ENCODE results near the gene ZNF732.
"Not testable (repeated sequence)": the region's sequence is repeated elsewhere in the genome, so short reads cannot be mapped to it uniquely, and the experiment has no call there.

Gene ZNF732

GRCh38 chr4:242121-242848, 63.0 kb downstream of the ZNF732 start:
- no peak overlapping the region for H3K14ac ChIP-seq (ENCODE audit: low read length)
- no peak overlapping the region for H2BK5ac ChIP-seq (ENCODE audit: low read depth, low read length, poor library complexity)
- H3K4me1 ChIP-seq (ENCODE audit: control insufficient read depth in 1 of 2, insufficient read depth in 2 of 2, low read length in 2 of 2): peaks cover 0 to 2% of the 10 kb centered on the region in 2 experiments
- no peak overlapping the region for H3K4ac ChIP-seq (ENCODE audit: low read depth, low read length)
- no peaks in the 10 kb centered on the region for H3K79me1 ChIP-seq (ENCODE audit: low read length)
- no peak overlapping the region for H3K4me3 ChIP-seq (ENCODE audit: low read depth, low read length)
- no peak overlapping the region for H2BK12ac ChIP-seq (ENCODE audit: low read length)
- H2AK5ac ChIP-seq (ENCODE audit: low read length): no peak overlapping the region
- H4K8ac ChIP-seq (ENCODE audit: low read depth, low read length): no peak overlapping the region
- peaks cover 6% of the 10 kb centered on the region for H3K9me3 ChIP-seq (ENCODE audit: insufficient read depth, low read depth, low read length)
- H3K18ac ChIP-seq (ENCODE audit: low read length): no peak overlapping the region
- H2AFZ ChIP-seq (ENCODE audit: insufficient read depth, low read length, poor library complexity): no peak overlapping the region
- H3K27me3 ChIP-seq (ENCODE audit: insufficient read depth, low read length): no peaks in the 10 kb centered on the region
- DNase-seq: peak; percentile 76 to 88
- no peak overlapping the region for H4K91ac ChIP-seq (ENCODE audit: low read depth, low read length)
- no CpG with 5 or more reads among the region's 15 CpGs for WGBS (ENCODE audit: extremely low coverage, insufficient coverage, insufficient read length)
- peaks cover 0 to 2% of the 10 kb centered on the region in 2 experiments for H3K36me3 ChIP-seq (ENCODE audit: control insufficient read depth in 1 of 2, insufficient read depth in 2 of 2, low read length in 2 of 2)
- no peak overlapping the region for H3K23ac ChIP-seq (ENCODE audit: low read length)
- no peak overlapping the region for H4K12ac ChIP-seq (ENCODE audit: low read depth, low read length)
- peak overlapping the region; percentile 64 for H3K4me2 ChIP-seq (ENCODE audit: low read length)
- no peak overlapping the region for H2BK120ac ChIP-seq (ENCODE audit: insufficient read depth, low read length, poor library complexity)
- H3K9ac ChIP-seq (ENCODE audit: low read length): no peak overlapping the region
- H3K79me2 ChIP-seq (ENCODE audit: control insufficient read depth, insufficient read depth, low read length, poor library complexity): no peaks in the 10 kb centered on the region
- H3K27ac ChIP-seq (ENCODE audit: low read depth, low read length): no peak overlapping the region

GRCh38 chr4:241411-241810, 63.9 kb downstream of the ZNF732 start:
- H2AK5ac ChIP-seq (ENCODE audit: low read length); H2AFZ ChIP-seq (ENCODE audit: insufficient read depth, low read length, poor library complexity); H3K4me1 ChIP-seq (ENCODE audit: control insufficient read depth in 1 of 2, insufficient read depth in 2 of 2, low read length in 2 of 2); H3K9ac ChIP-seq (ENCODE audit: low read length); H4K12ac ChIP-seq (ENCODE audit: low read depth, low read length); H3K9me3 ChIP-seq (ENCODE audit: insufficient read depth, low read depth, low read length); DNase-seq; H4K8ac ChIP-seq (ENCODE audit: low read depth, low read length); H3K14ac ChIP-seq (ENCODE audit: low read length); H4K91ac ChIP-seq (ENCODE audit: low read depth, low read length); H3K18ac ChIP-seq (ENCODE audit: low read length); H2BK5ac ChIP-seq (ENCODE audit: low read depth, low read length, poor library complexity); H3K4ac ChIP-seq (ENCODE audit: low read depth, low read length); H3K27me3 ChIP-seq (ENCODE audit: insufficient read depth, low read length); H3K4me3 ChIP-seq (ENCODE audit: low read depth, low read length); H3K79me2 ChIP-seq (ENCODE audit: control insufficient read depth, insufficient read depth, low read length, poor library complexity); H3K27ac ChIP-seq (ENCODE audit: low read depth, low read length); H3K23ac ChIP-seq (ENCODE audit: low read length); H3K4me2 ChIP-seq (ENCODE audit: low read length); H2BK120ac ChIP-seq (ENCODE audit: insufficient read depth, low read length, poor library complexity); H2BK12ac ChIP-seq (ENCODE audit: low read length); H3K79me1 ChIP-seq (ENCODE audit: low read length); H3K36me3 ChIP-seq (ENCODE audit: control insufficient read depth in 1 of 2, insufficient read depth in 2 of 2, low read length in 2 of 2): not testable (repeated sequence)
- no CpG with 5 or more reads among the region's 7 CpGs for WGBS (ENCODE audit: extremely low coverage, insufficient coverage, insufficient read length)

- no CpG with 5 or more reads among the region's 2 CpGs for WGBS (ENCODE audit: extremely low coverage, insufficient coverage, insufficient read length)
- H3K9me3 ChIP-seq (ENCODE audit: insufficient read depth, low read depth, low read length): peaks cover 3% of the 10 kb centered on the region
Measured at GRCh38 chr4:236028-236427, 69.2 kb downstream of the ZNF732 start.

GRCh38 chr4:234178-234577, 71.1 kb downstream of the ZNF732 start:
- no CpG with 5 or more reads among the region's 1 CpG for WGBS (ENCODE audit: extremely low coverage, insufficient coverage, insufficient read length)
- Histone ChIP-seq H2AFZ (ENCODE audit: insufficient read depth, low read length, poor library complexity) (no peak overlapping the region), H3K27ac (ENCODE audit: low read depth, low read length) (no peak overlapping the region), H3K79me1 (ENCODE audit: low read length) (no peaks in the 10 kb centered on the region), H3K4ac (ENCODE audit: low read depth, low read length) (no peak overlapping the region), H4K91ac (ENCODE audit: low read depth, low read length) (no peak overlapping the region), H2BK12ac (ENCODE audit: low read length) (no peak overlapping the region), H3K9ac (ENCODE audit: low read length) (no peak overlapping the region), H3K4me2 (ENCODE audit: low read length) (no peak overlapping the region), H3K79me2 (ENCODE audit: control insufficient read depth, insufficient read depth, low read length, poor library complexity) (no peaks in the 10 kb centered on the region), H3K4me3 (ENCODE audit: low read depth, low read length) (no peak overlapping the region), H2AK5ac (ENCODE audit: low read length) (no peak overlapping the region), H3K18ac (ENCODE audit: low read length) (no peak overlapping the region), H3K14ac (ENCODE audit: low read length) (no peak overlapping the region), H2BK5ac (ENCODE audit: low read depth, low read length, poor library complexity) (no peak overlapping the region), H3K36me3 (ENCODE audit: control insufficient read depth in 1 of 2, insufficient read depth in 2 of 2, low read length in 2 of 2) (no peaks in the 10 kb centered on the region), H3K4me1 (ENCODE audit: control insufficient read depth in 1 of 2, insufficient read depth in 2 of 2, low read length in 2 of 2) (no peaks in the 10 kb centered on the region), H3K27me3 (ENCODE audit: insufficient read depth, low read length) (no peaks in the 10 kb centered on the region), H2BK120ac (ENCODE audit: insufficient read depth, low read length, poor library complexity) (no peak overlapping the region), H4K8ac (ENCODE audit: low read depth, low read length) (no peak overlapping the region), H3K9me3 (ENCODE audit: insufficient read depth, low read depth, low read length) (peaks cover 3% of the 10 kb centered on the region), H3K23ac (ENCODE audit: low read length) (no peak overlapping the region), H4K12ac (ENCODE audit: low read depth, low read length) (no peak overlapping the region)
- no peak for DNase-seq

More at GRCh38 chr4:236028-236427, 69.2 kb downstream of the ZNF732 start:
- H3K18ac ChIP-seq (ENCODE audit: low read length): no peak overlapping the region
- H3K36me3 ChIP-seq (ENCODE audit: control insufficient read depth in 1 of 2, insufficient read depth in 2 of 2, low read length in 2 of 2): no peaks in the 10 kb centered on the region
- no peak overlapping the region for H3K14ac ChIP-seq (ENCODE audit: low read length)
- H2AFZ ChIP-seq (ENCODE audit: insufficient read depth, low read length, poor library complexity): no peak overlapping the region
- no peak overlapping the region for H3K4me2 ChIP-seq (ENCODE audit: low read length)
- no peak for DNase-seq
- no peak overlapping the region for H3K4ac ChIP-seq (ENCODE audit: low read depth, low read length)
- H3K9ac ChIP-seq (ENCODE audit: low read length): no peak overlapping the region
- H3K4me1 ChIP-seq (ENCODE audit: control insufficient read depth in 1 of 2, insufficient read depth in 2 of 2, low read length in 2 of 2): no peaks in the 10 kb centered on the region
- no peak overlapping the region for H3K4me3 ChIP-seq (ENCODE audit: low read depth, low read length)
- no peak overlapping the region for H3K27ac ChIP-seq (ENCODE audit: low read depth, low read length)
- no peak overlapping the region for H4K12ac ChIP-seq (ENCODE audit: low read depth, low read length)
- no peak overlapping the region for H2AK5ac ChIP-seq (ENCODE audit: low read length)
- H2BK5ac ChIP-seq (ENCODE audit: low read depth, low read length, poor library complexity): no peak overlapping the region
- no peaks in the 10 kb centered on the region for H3K27me3 ChIP-seq (ENCODE audit: insufficient read depth, low read length)
- no peaks in the 10 kb centered on the region for H3K79me1 ChIP-seq (ENCODE audit: low read length)
- H4K91ac ChIP-seq (ENCODE audit: low read depth, low read length): no peak overlapping the region
- no peak overlapping the region for H4K8ac ChIP-seq (ENCODE audit: low read depth, low read length)
- no peaks in the 10 kb centered on the region for H3K79me2 ChIP-seq (ENCODE audit: control insufficient read depth, insufficient read depth, low read length, poor library complexity)
- H2BK120ac ChIP-seq (ENCODE audit: insufficient read depth, low read length, poor library complexity): no peak overlapping the region
- no peak overlapping the region for H3K23ac ChIP-seq (ENCODE audit: low read length)
- no peak overlapping the region for H2BK12ac ChIP-seq (ENCODE audit: low read length)
